ENCODE measurements around the gene CSTF3.

The CSTF3 gene

DNA sequence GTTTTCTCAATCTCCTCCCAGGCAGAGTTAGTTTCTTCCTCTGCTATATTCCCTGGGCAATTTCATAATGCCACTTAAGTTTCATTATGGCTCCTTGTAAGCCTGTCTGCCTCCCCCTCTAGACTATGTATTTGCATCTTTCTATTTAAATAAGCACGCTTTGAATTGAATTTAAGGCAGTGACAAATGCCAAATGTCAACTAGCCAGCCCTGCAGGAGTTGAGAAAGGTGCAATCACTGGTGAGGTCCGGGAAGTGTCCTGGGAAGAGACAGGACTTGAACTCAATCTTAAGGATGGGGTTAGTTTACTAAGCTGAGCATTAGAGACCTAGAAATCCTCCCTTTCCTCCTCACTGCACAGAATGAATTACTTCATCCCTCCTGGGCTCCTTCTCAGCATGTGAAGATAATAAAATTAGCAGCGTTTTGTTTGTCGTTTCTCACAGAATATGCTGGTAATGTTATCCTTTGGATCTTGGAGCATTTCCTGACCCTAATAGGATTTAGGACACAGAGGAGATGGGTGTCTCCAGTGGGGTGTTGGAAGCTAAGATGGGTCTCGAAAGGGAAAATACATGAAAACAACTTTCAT, 120.3 kb downstream of the CSTF3 start (continued):
- TF ChIP-seq HOXD13 (CRISPR knock-in tag; IDR thresholded peaks at IDR 0.05; ENCODE audit: borderline replicate concordance) (no peak), ZEB2 (tag by site-specific recombination; IDR thresholded peaks at IDR 0.05) (0 out of 2 replicates have a peak, but pooled peaks have one; percentile 24), REPIN1 (tag by site-specific recombination; IDR thresholded peaks at IDR 0.05; ENCODE audit: low read depth) (no peak), ZNF426 (tag by site-specific recombination; IDR thresholded peaks at IDR 0.05) (no peak), ZNF292 (tag by site-specific recombination; IDR thresholded peaks at IDR 0.05; ENCODE audit: borderline replicate concordance, low read depth) (no peak), ZNF202 (tag by site-specific recombination; IDR thresholded peaks at IDR 0.05; ENCODE audit: borderline replicate concordance) (no peak), ZNF600 (tag by site-specific recombination; IDR thresholded peaks at IDR 0.05) (0 out of 2 replicates have a peak, but pooled peaks have one; percentile 14), ZNF530 (tag by site-specific recombination; IDR thresholded peaks at IDR 0.05; ENCODE audit: low read depth) (no peak), SP7 (tag by site-specific recombination; IDR thresholded peaks at IDR 0.05) (0 out of 2 replicates have a peak, but pooled peaks have one; percentile 14), ZNF555 (tag by site-specific recombination; conservative IDR thresholded peaks at IDR 0.05) (no peak)
- TF ChIP-seq, protein P1, sequence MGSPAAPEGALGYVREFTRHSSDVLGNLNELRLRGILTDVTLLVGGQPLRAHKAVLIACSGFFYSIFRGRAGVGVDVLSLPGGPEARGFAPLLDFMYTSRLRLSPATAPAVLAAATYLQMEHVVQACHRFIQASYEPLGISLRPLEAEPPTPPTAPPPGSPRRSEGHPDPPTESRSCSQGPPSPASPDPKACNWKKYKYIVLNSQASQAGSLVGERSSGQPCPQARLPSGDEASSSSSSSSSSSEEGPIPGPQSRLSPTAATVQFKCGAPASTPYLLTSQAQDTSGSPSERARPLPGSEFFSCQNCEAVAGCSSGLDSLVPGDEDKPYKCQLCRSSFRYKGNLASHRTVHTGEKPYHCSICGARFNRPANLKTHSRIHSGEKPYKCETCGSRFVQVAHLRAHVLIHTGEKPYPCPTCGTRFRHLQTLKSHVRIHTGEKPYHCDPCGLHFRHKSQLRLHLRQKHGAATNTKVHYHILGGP (tag by site-specific recombination; IDR thresholded peaks at IDR 0.05), result no peak
- TF ChIP-seq, protein P2, sequence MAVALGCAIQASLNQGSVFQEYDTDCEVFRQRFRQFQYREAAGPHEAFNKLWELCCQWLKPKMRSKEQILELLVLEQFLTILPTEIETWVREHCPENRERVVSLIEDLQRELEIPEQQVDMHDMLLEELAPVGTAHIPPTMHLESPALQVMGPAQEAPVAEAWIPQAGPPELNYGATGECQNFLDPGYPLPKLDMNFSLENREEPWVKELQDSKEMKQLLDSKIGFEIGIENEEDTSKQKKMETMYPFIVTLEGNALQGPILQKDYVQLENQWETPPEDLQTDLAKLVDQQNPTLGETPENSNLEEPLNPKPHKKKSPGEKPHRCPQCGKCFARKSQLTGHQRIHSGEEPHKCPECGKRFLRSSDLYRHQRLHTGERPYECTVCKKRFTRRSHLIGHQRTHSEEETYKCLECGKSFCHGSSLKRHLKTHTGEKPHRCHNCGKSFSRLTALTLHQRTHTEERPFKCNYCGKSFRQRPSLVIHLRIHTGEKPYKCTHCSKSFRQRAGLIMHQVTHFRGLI (tag by site-specific recombination; IDR thresholded peaks at IDR 0.05), result no peak
- TF ChIP-seq, protein P3, sequence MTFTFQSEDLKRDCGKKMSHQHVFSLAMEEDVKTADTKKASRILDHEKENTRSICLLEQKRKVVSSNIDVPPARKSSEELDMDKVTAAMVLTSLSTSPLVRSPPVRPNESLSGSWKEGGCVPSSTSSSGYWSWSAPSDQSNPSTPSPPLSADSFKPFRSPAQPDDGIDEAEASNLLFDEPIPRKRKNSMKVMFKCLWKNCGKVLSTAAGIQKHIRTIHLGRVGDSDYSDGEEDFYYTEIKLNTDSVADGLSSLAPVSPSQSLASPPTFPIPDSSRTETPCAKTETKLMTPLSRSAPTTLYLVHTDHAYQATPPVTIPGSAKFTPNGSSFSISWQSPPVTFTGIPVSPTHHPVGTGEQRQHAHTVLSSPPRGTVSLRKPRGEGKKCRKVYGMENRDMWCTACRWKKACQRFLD (tag by site-specific recombination; IDR thresholded peaks at IDR 0.05), result no peak
- TF ChIP-seq, protein P4, sequence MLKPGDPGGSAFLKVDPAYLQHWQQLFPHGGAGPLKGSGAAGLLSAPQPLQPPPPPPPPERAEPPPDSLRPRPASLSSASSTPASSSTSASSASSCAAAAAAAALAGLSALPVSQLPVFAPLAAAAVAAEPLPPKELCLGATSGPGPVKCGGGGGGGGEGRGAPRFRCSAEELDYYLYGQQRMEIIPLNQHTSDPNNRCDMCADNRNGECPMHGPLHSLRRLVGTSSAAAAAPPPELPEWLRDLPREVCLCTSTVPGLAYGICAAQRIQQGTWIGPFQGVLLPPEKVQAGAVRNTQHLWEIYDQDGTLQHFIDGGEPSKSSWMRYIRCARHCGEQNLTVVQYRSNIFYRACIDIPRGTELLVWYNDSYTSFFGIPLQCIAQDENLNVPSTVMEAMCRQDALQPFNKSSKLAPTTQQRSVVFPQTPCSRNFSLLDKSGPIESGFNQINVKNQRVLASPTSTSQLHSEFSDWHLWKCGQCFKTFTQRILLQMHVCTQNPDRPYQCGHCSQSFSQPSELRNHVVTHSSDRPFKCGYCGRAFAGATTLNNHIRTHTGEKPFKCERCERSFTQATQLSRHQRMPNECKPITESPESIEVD (tag by site-specific recombination; IDR thresholded peaks at IDR 0.05), result peak; percentile 57

DNA sequence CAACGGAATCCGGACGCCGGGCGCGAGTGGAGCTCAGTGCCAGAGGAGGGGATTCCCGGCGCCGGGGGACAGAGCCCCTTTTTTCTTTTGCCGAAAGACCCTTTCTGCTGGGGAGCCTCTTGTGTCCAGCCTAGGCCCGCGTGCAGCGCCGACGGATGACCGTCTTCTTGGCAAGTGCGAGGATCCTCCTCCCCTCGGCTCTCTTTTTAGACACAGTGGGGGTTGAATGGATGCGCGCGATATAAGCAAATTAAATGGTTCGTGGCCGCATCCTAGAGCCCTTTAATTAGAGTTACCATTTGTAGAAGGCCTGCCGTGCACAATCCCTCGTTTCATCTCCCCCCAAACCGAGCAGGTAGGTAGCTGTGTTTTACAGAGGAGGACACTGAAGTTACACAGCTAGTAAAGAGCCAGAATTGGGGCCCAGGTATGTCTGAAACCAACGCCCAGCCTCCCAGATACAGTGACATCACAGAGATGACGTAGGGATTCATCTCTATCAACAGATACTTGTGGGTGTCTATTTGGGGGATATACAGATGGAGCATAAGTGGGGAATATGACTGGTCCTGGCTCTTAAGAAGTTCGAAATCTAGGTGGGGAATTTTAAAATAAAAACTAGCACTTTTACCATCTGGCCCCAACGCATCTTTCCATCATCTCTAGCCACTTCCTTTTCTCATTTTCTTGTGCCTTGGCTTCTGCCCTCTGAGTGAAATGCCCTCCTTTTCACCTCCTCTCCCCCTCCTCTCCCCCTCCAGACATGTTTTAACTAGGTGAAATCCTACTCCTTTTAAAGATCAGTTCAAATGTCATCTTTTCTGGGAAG, 121.0 kb downstream of the CSTF3 start:
- ChIA-PET CTCF (interaction anchor here (1.0 to 1.9 kb wide), 2 partner anchors 25 to 33 kb away, joined by 3 to 11 read pairs; no protein-coding TSS in a partner anchor), POLR2A (interaction anchor here (0.5 to 2.6 kb wide), 10 partner anchors 11 to 1318 kb away, joined by 3 to 47 read pairs (median 3); partner anchors contain the start of gene DEPDC7)
- Histone ChIP-seq H3K4me1 (ENCODE audit: control insufficient read depth, insufficient read depth, low read length) (peaks cover 8% of the 10 kb centered on the region; the same call in 1 of the 2 replicates), H3K4me3 (ENCODE audit: low read depth, low read length) (peak overlapping the region; percentile 96), H3K36me3 (ENCODE audit: control insufficient read depth in 2 of 2, insufficient read depth in 1 of 2, low read length in 2 of 2) (peaks cover 0 to 12% of the 10 kb centered on the region in 2 experiments; a peak in 2 of 3 replicates), H3K9me3 (ENCODE audit: control insufficient read depth, insufficient read depth, low read depth, low read length) (no peaks in the 10 kb centered on the region), H3K27ac (ENCODE audit: extremely low read depth, low read depth, low read length) (peak overlapping the region; percentile 94)
- TF ChIP-seq, protein P5, sequence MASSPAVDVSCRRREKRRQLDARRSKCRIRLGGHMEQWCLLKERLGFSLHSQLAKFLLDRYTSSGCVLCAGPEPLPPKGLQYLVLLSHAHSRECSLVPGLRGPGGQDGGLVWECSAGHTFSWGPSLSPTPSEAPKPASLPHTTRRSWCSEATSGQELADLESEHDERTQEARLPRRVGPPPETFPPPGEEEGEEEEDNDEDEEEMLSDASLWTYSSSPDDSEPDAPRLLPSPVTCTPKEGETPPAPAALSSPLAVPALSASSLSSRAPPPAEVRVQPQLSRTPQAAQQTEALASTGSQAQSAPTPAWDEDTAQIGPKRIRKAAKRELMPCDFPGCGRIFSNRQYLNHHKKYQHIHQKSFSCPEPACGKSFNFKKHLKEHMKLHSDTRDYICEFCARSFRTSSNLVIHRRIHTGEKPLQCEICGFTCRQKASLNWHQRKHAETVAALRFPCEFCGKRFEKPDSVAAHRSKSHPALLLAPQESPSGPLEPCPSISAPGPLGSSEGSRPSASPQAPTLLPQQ (tag by site-specific recombination; IDR thresholded peaks at IDR 0.05), result 0 out of 2 replicates have a peak, but pooled peaks have one; percentile 2
- TF ChIP-seq ZNF629 (tag by site-specific recombination; IDR thresholded peaks at IDR 0.05), result peak; percentile 93
- 0 out of 2 replicates have a peak, but pooled peaks have one; percentile 22 for TF ChIP-seq SCRT1 (tag by site-specific recombination; IDR thresholded peaks at IDR 0.05; ENCODE audit: borderline replicate concordance)
- TF ChIP-seq ZBTB7A (tag by site-specific recombination; IDR thresholded peaks at IDR 0.05; ENCODE audit: low read depth), result no peak
- no peak for TF ChIP-seq ZNF830 (tag by site-specific recombination; IDR thresholded peaks at IDR 0.05; ENCODE audit: low read depth)
- TF ChIP-seq, protein P3 (tag by site-specific recombination; IDR thresholded peaks at IDR 0.05), result no peak
- no peak for TF ChIP-seq SP3 (tag by site-specific recombination; IDR thresholded peaks at IDR 0.05)
- TF ChIP-seq SCRT2 (tag by site-specific recombination; IDR thresholded peaks at IDR 0.05), result peak; percentile 93
- TF ChIP-seq, protein P6, sequence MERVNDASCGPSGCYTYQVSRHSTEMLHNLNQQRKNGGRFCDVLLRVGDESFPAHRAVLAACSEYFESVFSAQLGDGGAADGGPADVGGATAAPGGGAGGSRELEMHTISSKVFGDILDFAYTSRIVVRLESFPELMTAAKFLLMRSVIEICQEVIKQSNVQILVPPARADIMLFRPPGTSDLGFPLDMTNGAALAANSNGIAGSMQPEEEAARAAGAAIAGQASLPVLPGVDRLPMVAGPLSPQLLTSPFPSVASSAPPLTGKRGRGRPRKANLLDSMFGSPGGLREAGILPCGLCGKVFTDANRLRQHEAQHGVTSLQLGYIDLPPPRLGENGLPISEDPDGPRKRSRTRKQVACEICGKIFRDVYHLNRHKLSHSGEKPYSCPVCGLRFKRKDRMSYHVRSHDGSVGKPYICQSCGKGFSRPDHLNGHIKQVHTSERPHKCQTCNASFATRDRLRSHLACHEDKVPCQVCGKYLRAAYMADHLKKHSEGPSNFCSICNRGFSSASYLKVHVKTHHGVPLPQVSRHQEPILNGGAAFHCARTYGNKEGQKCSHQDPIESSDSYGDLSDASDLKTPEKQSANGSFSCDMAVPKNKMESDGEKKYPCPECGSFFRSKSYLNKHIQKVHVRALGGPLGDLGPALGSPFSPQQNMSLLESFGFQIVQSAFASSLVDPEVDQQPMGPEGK (tag by site-specific recombination; IDR thresholded peaks at IDR 0.05), result peak; percentile 1; the same call in 1 of the 2 replicates
- TF ChIP-seq ZNF121 (tag by site-specific recombination; IDR thresholded peaks at IDR 0.05), result no peak
